Adrenal gland (tissue), 5 donors: ENCODE measurements around the gene UBQLN1.

Experiments
- CTCF ChIP-seq, 6 experiments: fragments of 450-650 bp in 4 of 6; fragments of 200-600 bp in 2 of 6; sonication (generic) in 1 of 6; IDR thresholded peaks; 1 replicate in 5 of 6; 2 replicates in 1 of 6; pipeline versions ENCODE4 v1.5.1 to v1.8.0; 2016 to 2021; ENCODE audit warnings: antibody characterized with exemption in 6 of 6, mild to moderate bottlenecking in 2 of 6, moderate library complexity in 1 of 6
- POLR2A ChIP-seq, 2 donors: fragments of 450-650 bp; IDR thresholded peaks; one replicate each; pipeline ENCODE4 v1.6.1; 2017; ENCODE audit warnings: antibody characterized with exemption in 2 of 2, mild to moderate bottlenecking in 2 of 2, moderate library complexity in 1 of 2
- donor health status: DM: no; HTN: no; CAD: no.

- TF ChIP-seq CTCF (IDR thresholded peaks at IDR 0.05) (peak in 1 of 6 experiments; percentile 22), POLR2A (IDR thresholded peaks at IDR 0.05) (peak in 1 of 2 donors; percentile 39)
Observed at GRCh38 chr9:83708515-83709158, 879 bp upstream of the UBQLN1 start.
